A549 (cell line): ENCODE results near the gene SHTN1.

Experiments
- CTCF ChIP-seq: fragments of >200 bp; sonication (Bioruptor Twin); formaldehyde crosslinking; IDR thresholded peaks from 3 replicates; pipeline ENCODE4 v1.5.1; 2016
- HEYL ChIP-seq: fragments of 250-450 bp; sonication (Bioruptor Pico); IDR thresholded peaks from 2 replicates; pipeline ENCODE4 v1.8.0; 2021; ENCODE audit warnings: mild to moderate bottlenecking, moderate library complexity
- POLR2A ChIP-seq: IDR thresholded peaks from 2 replicates; pipeline ENCODE4 v1.6.1; 2012; ENCODE audit warnings: mild to moderate bottlenecking, low read length
- POLR2AphosphoS2 ChIP-seq: conservative IDR thresholded peaks from 2 replicates; pipeline ENCODE4 v1.6.1; 2012; ENCODE audit warnings: low read length, improper control_type of control experiment, inconsistent platforms
- RAD21 ChIP-seq, 2 experiments: fragments of >200 bp in 1 of 2; sonication (Bioruptor Twin) in 1 of 2; formaldehyde crosslinking in 1 of 2; IDR thresholded peaks in 1 of 2; conservative IDR thresholded peaks in 1 of 2; 2 replicates in 1 of 2; 3 replicates in 1 of 2; pipeline ENCODE4 v1.6.1; 2012 to 2018; ENCODE audit warnings: inconsistent platforms in 1 of 2
- REST ChIP-seq: fragments of 200-600 bp; sonication (generic); IDR thresholded peaks from 2 replicates; pipeline ENCODE4 v1.6.1; 2016; ENCODE audit warnings: antibody characterized with exemption, mild to moderate bottlenecking, moderate library complexity

GRCh38 chr10:116853287-116853686, 151.7 kb downstream of the SHTN1 start:
- TF ChIP-seq POLR2A (no peak), CTCF (no peak), RAD21 (conservative IDR thresholded peaks at IDR 0.05 in 1 of 2, IDR thresholded peaks at IDR 0.05 in 1 of 2) (no peak), REST (no peak), HEYL (no peak), POLR2AphosphoS2 (no peak)
